ENCODE results near the gene SPPL2C.

The SPPL2C gene

DNA sequence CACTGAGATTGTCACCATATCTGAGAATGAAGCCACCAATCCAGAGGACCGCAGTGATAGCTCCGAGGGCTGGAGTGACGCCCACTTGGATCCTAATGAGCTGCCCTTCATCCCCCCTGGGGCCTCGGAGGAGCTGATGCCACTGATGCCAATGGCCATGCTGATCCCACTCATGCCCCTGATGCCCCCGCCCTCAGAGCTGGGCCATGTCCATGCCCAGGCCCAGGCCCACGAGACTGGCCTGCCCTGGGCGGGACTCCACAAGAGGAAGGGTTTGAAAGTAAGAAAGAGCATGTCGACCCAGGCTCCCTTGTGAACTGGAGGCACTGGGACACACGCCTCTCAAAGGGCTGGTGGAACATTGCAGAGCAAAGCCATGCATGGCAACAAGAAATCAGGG lies 2.0 kb downstream of the SPPL2C start:
- no peak overlapping the region for H3K4me3 ChIP-seq (ENCODE audit: low read length)
- no peak overlapping the region for H3K4me2 ChIP-seq (ENCODE audit: low read length)
- H3K36me3 ChIP-seq (ENCODE audit: control insufficient read depth, low read length) = no peaks in the 10 kb centered on the region
- H3K79me2 ChIP-seq (ENCODE audit: control insufficient read depth, low read length) = no peaks in the 10 kb centered on the region
- H3K9me3 ChIP-seq (ENCODE audit: control insufficient read depth, insufficient read depth, low read length) = no peaks in the 10 kb centered on the region
- no peak overlapping the region for H3K27ac ChIP-seq (ENCODE audit: low read depth, low read length)
- no peaks in the 10 kb centered on the region for H3K4me1 ChIP-seq (ENCODE audit: control insufficient read depth, low read length)
- no peaks in the 10 kb centered on the region for H3K9me2 ChIP-seq (replicated peaks; ENCODE audit: control insufficient read depth, low read length)
- TF ChIP-seq, protein P1, sequence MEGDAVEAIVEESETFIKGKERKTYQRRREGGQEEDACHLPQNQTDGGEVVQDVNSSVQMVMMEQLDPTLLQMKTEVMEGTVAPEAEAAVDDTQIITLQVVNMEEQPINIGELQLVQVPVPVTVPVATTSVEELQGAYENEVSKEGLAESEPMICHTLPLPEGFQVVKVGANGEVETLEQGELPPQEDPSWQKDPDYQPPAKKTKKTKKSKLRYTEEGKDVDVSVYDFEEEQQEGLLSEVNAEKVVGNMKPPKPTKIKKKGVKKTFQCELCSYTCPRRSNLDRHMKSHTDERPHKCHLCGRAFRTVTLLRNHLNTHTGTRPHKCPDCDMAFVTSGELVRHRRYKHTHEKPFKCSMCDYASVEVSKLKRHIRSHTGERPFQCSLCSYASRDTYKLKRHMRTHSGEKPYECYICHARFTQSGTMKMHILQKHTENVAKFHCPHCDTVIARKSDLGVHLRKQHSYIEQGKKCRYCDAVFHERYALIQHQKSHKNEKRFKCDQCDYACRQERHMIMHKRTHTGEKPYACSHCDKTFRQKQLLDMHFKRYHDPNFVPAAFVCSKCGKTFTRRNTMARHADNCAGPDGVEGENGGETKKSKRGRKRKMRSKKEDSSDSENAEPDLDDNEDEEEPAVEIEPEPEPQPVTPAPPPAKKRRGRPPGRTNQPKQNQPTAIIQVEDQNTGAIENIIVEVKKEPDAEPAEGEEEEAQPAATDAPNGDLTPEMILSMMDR (IDR thresholded peaks at IDR 0.05; ENCODE audit: low read depth, low read length, poor library complexity, severe bottlenecking) = no peak
- no peak for TF ChIP-seq EZH2phosphoT487 (IDR thresholded peaks at IDR 0.05; ENCODE audit: borderline replicate concordance, low read length)
- no peaks in the 10 kb centered on the region for H3F3A ChIP-seq (ENCODE audit: control insufficient read depth, insufficient read depth)
- no peaks in the 10 kb centered on the region for H4K20me1 ChIP-seq (ENCODE audit: control insufficient read depth, insufficient read depth, low read depth, low read length)
- H3K27me3 ChIP-seq (ENCODE audit: control insufficient read depth, low read length) = peaks cover 2% of the 10 kb centered on the region

DNA sequence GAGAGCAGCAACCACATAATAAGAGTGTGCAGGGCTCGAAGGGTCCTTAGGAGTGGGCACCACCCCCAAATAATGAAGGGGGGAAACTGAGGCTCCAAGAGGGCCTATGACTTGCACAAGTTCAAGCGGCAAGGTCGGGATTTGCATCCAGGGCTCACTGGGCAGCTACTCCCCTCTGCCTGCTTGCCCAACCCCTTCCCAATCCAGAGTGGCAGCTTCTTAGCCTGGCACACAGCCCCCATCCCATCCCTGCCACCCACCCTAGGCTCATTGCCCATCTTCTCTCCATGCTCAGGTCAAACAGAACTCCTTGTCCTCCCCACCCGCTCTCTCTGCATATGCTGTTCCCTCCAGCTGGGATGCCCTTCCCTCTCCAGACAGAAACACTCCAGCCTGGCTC lies 2.4 kb downstream of the SPPL2C start:
- Histone ChIP-seq H3K27ac (ENCODE audit: low read depth, low read length) (no peak overlapping the region), H3K36me3 (ENCODE audit: control insufficient read depth, low read length) (no peaks in the 10 kb centered on the region), H3K4me1 (ENCODE audit: control insufficient read depth, low read length) (no peaks in the 10 kb centered on the region), H3K9me2 (replicated peaks; ENCODE audit: control insufficient read depth, low read length) (no peaks in the 10 kb centered on the region), H3K4me3 (ENCODE audit: low read length) (no peak overlapping the region), H3F3A (ENCODE audit: control insufficient read depth, insufficient read depth) (no peaks in the 10 kb centered on the region), H3K9me3 (ENCODE audit: control insufficient read depth, insufficient read depth, low read length) (no peaks in the 10 kb centered on the region), H3K27me3 (ENCODE audit: control insufficient read depth, low read length) (peaks cover 5% of the 10 kb centered on the region), H4K20me1 (ENCODE audit: control insufficient read depth, insufficient read depth, low read depth, low read length) (no peaks in the 10 kb centered on the region), H3K79me2 (ENCODE audit: control insufficient read depth, low read length) (no peaks in the 10 kb centered on the region), H3K4me2 (ENCODE audit: low read length) (no peak overlapping the region)
- no peak for TF ChIP-seq EZH2phosphoT487 (IDR thresholded peaks at IDR 0.05; ENCODE audit: borderline replicate concordance, low read length)
- TF ChIP-seq, protein P1 (IDR thresholded peaks at IDR 0.05; ENCODE audit: low read depth, low read length, poor library complexity, severe bottlenecking) = no peak

DNA sequence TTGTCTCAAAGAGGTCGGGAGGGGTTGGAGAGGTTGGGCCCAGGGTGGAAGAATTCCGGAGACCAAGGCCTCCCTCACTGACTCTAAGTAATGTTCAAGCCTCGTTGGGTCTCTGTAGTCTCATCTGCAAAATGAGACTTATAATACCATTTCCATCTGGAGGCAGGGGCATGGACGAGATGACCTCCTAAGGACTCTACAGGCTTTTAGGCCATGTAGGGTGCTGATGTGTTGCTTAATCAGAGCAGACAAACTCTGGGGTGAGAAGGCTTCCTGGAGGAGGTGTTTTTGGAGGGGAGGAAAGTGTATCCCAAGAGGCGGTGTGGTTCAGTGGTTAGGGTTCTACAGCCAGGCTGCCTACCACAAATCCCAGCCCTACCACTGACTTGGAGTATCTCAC lies 3.1 kb downstream of the SPPL2C start:
- peaks cover 8% of the 10 kb centered on the region for H3K27me3 ChIP-seq (ENCODE audit: control insufficient read depth, low read length)

More for the DNA sequence above, 3.1 kb downstream of the SPPL2C start:
- Histone ChIP-seq H3K9me3 (ENCODE audit: control insufficient read depth, insufficient read depth, low read length) (no peaks in the 10 kb centered on the region), H3K79me2 (ENCODE audit: control insufficient read depth, low read length) (no peaks in the 10 kb centered on the region), H3K27ac (ENCODE audit: low read depth, low read length) (no peak overlapping the region), H3K9me2 (replicated peaks; ENCODE audit: control insufficient read depth, low read length) (no peaks in the 10 kb centered on the region), H3F3A (ENCODE audit: control insufficient read depth, insufficient read depth) (no peaks in the 10 kb centered on the region), H3K4me1 (ENCODE audit: control insufficient read depth, low read length) (peaks cover 4% of the 10 kb centered on the region; the same call in 1 of the 2 replicates), H3K4me2 (ENCODE audit: low read length) (no peak overlapping the region), H4K20me1 (ENCODE audit: control insufficient read depth, insufficient read depth, low read depth, low read length) (no peaks in the 10 kb centered on the region), H3K4me3 (ENCODE audit: low read length) (no peak overlapping the region), H3K36me3 (ENCODE audit: control insufficient read depth, low read length) (no peaks in the 10 kb centered on the region)
- TF ChIP-seq EZH2phosphoT487 (IDR thresholded peaks at IDR 0.05; ENCODE audit: borderline replicate concordance, low read length) = no peak
- TF ChIP-seq, protein P1 (IDR thresholded peaks at IDR 0.05; ENCODE audit: low read depth, low read length, poor library complexity, severe bottlenecking) = no peak
